Suprapubic skin (tissue), 3 donors: Measurements from ENCODE around the gene PTRH2.

Experiments
- CTCF ChIP-seq, 2 donors: fragments of 200-600 bp in 1 of 2; fragments of 450-650 bp in 1 of 2; sonication (generic) in 1 of 2; IDR thresholded peaks; one replicate each; pipeline ENCODE4 v1.5.1; 2016 to 2019; ENCODE audit warnings: antibody characterized with exemption in 2 of 2, mild to moderate bottlenecking in 1 of 2, moderate library complexity in 1 of 2
- POLR2A ChIP-seq, 2 donors: fragments of 450-650 bp; IDR thresholded peaks; one replicate each; pipeline ENCODE4 v1.6.1; 2017; ENCODE audit warnings: antibody characterized with exemption in 2 of 2, mild to moderate bottlenecking in 2 of 2, moderate library complexity in 2 of 2

GRCh38 chr17:59719526-59719925 lies 12.3 kb upstream of the PTRH2 start:
- no peak for TF ChIP-seq CTCF (IDR thresholded peaks at IDR 0.05)
- no peak for TF ChIP-seq POLR2A (IDR thresholded peaks at IDR 0.05)
